ENCODE data around the gene NUP93.

NUP93 gene

DNA sequence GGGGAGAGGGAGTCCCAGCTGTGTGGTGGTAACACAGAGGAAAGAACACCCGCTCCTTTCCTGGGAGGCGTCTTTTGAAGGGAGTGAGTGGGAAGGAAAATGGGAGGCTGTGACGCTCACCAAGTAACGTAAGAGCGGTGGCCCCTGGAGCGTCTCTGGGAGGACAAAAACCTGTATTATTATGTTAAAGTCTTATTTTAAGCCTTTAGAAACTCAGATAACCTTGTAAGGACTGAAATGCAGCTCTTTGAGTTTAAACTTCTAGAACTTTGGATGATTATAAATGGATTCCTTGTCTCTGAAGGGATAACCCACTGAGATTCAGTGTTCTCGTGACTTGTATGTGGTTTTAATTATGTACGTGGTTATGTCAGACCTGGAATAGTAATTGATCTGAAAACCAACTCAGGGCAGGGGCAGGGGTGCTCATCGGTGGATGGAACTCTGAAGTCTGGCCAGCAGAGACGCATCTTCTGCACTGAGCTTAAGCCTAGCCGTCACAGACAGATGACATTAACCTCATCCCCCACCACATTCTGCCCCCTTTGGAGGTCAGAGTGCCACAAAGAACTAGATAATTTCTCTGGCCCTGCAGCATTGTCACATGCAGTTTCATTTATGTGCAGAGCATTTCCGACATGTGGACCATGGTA is 93.3 kb downstream of the NUP93 start:
- TF ChIP-seq, protein P1, sequence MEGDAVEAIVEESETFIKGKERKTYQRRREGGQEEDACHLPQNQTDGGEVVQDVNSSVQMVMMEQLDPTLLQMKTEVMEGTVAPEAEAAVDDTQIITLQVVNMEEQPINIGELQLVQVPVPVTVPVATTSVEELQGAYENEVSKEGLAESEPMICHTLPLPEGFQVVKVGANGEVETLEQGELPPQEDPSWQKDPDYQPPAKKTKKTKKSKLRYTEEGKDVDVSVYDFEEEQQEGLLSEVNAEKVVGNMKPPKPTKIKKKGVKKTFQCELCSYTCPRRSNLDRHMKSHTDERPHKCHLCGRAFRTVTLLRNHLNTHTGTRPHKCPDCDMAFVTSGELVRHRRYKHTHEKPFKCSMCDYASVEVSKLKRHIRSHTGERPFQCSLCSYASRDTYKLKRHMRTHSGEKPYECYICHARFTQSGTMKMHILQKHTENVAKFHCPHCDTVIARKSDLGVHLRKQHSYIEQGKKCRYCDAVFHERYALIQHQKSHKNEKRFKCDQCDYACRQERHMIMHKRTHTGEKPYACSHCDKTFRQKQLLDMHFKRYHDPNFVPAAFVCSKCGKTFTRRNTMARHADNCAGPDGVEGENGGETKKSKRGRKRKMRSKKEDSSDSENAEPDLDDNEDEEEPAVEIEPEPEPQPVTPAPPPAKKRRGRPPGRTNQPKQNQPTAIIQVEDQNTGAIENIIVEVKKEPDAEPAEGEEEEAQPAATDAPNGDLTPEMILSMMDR (conservative IDR thresholded peaks at IDR 0.05; ENCODE audit: low read depth) = no peak
- CTCF ChIA-PET = no interaction called here
- POLR2A ChIA-PET (ENCODE audit: low non-redundant PET) = no interaction called here
- DNase-seq (ENCODE audit: low spot score) = no peak
- no peak overlapping the region for H3K27ac ChIP-seq

DNA sequence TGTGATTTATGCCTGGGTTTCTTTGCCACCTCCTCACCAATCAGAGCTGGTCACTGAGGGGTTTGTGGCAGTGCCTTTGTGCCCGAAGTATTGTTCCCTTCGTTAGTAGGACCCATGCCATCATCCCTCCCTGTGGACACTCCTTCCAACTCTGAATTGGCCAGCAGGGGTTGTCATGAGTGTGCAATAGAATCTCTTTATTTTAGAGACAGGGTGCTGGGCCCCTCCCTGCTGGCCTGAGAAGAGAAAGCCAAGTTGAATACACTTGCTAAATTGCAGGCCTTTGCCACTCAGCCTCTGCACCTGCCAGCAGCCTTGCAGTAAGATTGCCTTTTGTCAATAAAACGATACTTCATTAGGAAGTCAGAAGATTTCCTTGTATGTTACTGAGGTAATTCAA is 94.4 kb downstream of the NUP93 start:
- POLR2A ChIA-PET (ENCODE audit: low non-redundant PET) = no interaction called here
- H3K27ac ChIP-seq = no peak overlapping the region
- CTCF ChIA-PET = interaction anchor here (0.6 to 1.0 kb wide), 2 partner anchors 18 to 29 kb away, joined by 3 read pairs; no protein-coding TSS in a partner anchor
- no peak for DNase-seq (ENCODE audit: low spot score)
- TF ChIP-seq, protein P1 (conservative IDR thresholded peaks at IDR 0.05; ENCODE audit: low read depth) = no peak

DNA sequence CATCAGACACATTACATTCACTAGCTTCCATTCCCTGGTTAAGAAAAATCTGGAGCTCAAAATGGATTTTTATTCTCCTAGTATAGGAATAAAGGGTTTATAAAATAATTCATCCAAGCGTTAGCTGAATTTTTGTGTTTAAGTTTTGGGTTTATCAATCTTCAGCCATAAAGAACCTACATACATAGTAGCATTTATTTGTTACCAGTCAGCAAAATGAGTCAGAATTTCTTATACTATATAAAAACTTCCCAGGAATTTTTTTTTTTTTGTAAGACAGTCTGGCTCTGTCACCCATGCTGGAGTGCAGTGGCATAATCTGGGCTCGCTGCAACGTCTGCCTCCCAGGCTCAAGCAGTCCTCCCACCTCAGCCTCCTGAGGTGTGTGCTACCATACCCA is 94.9 kb downstream of the NUP93 start:
- ChIA-PET POLR2A (ENCODE audit: low non-redundant PET) (no interaction called here), CTCF (interaction anchor here (0.6 to 1.0 kb wide), 2 partner anchors 18 to 29 kb away, joined by 3 read pairs; no protein-coding TSS in a partner anchor)
- H3K27ac ChIP-seq = no peak overlapping the region
- no peak for DNase-seq (ENCODE audit: low spot score)
- TF ChIP-seq, protein P1 (conservative IDR thresholded peaks at IDR 0.05; ENCODE audit: low read depth) = no peak

DNA sequence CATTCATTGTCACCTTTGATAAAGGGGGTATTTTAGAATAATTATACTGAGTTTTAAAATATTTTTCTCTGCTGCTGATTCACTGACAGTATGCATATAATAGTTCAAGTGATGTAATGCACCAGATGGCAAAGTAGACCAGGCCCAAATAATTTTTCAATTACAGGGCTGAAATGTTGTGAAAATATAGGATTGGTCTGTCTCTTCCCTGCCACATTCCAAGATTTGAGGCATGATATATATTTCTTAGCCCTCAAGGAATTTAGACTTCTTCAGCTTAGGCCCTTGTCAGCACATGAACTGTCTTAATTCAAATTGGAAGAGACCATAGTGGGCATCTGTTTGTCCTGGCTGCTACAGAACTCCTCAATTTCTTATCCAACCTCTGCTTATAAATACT is 95.9 kb downstream of the NUP93 start:
- POLR2A ChIA-PET (ENCODE audit: low non-redundant PET) = no interaction called here
- CTCF ChIA-PET = no interaction called here
- H3K27ac ChIP-seq = no peak overlapping the region
- no peak for DNase-seq (ENCODE audit: low spot score)
- TF ChIP-seq, protein P1 (conservative IDR thresholded peaks at IDR 0.05; ENCODE audit: low read depth) = no peak

DNA sequence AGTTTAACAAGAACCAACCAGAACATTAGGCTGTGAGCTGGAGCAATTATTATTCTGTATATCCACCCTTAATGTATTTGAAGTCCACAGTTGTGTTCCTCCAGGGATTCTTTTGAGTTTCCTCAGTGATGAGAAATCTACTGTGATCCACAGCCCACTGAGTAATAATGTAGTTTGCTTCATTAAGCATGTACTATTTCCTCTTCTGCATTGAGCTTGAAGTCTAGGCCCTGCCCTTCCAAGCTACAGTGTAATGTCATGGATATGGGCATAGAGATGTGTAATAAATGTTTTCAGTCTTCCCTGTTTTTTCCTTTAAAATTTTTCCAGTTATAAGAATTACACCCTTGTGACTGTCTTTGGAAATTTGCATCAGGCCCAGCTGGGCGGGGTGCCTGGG is 98.7 kb downstream of the NUP93 start:
- ChIA-PET POLR2A (ENCODE audit: low non-redundant PET) (no interaction called here), CTCF (interaction anchor here (0.6 kb wide), 1 partner anchor 321 kb away, joined by 3 read pairs; no protein-coding TSS in a partner anchor)
- no peak for DNase-seq (ENCODE audit: low spot score)
- TF ChIP-seq, protein P1 (conservative IDR thresholded peaks at IDR 0.05; ENCODE audit: low read depth) = no peak
- no peak overlapping the region for H3K27ac ChIP-seq

DNA sequence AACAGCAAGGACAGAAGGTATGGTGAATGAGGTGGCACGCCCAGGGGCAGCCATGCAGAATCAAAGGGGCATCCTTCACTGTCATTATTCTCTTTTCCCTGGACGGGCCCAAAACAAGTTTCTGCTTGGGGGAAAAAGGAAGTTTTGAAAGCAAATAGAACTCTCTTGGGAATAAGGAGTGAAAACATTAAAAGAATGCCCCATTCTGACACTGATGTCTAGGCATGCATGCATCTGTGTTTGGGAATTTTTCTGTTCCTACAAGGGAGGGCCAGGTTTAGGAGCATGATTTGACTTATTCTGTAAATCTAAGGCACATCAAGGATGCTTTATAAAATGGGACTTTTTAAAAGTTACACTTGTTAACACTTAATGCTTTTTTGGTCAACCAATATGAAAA is 100.7 kb downstream of the NUP93 start:
- ChIA-PET POLR2A (ENCODE audit: low non-redundant PET) (no interaction called here), CTCF (no interaction called here)
- DNase-seq (ENCODE audit: low spot score) = no peak
- H3K27ac ChIP-seq = no peak overlapping the region
- TF ChIP-seq, protein P1 (conservative IDR thresholded peaks at IDR 0.05; ENCODE audit: low read depth) = no peak

All from RWPE1 (cell line).